ENCODE results near the gene FN1.

GRCh38 chr2:215314896-215315295, 121.0 kb downstream of the FN1 start:
- TF ChIP-seq POLR2A (IDR thresholded peaks at IDR 0.05) (no peak), CTCF (IDR thresholded peaks at IDR 0.05) (no peak)
